Neural cell (in vitro differentiated cells): ENCODE results near the gene TSPAN19. TPM values are rescaled to one million over a fixed set of nuclear protein-coding genes. Genes with fewer than 3 reads are reported as not detected.
A peak's percentile ranks its signal among the peaks of the same experiment; 100 is the strongest.

ENCODE experiments used
- H2AFZ ChIP-seq: fragments of 200-600, 300-800 bp; sonication (generic), shearing (Covaris generic); 2 replicates; pipeline ENCODE4 v1.6.0; 2014; ENCODE audit warnings: low read depth, mild to moderate bottlenecking, antibody characterized with exemption, low read length, moderate library complexity
- H3F3A ChIP-seq: fragments of 200-600 bp; shearing (Covaris generic); 2 replicates; pipeline ENCODE4 v1.6.1; 2016; ENCODE audit warnings: mild to moderate bottlenecking, moderate library complexity, mixed read lengths, antibody characterized with exemption, low read length; ENCODE audit not compliant: insufficient read depth, poor library complexity, severe bottlenecking
- H3K27ac ChIP-seq: fragments of 200-600, 300-800 bp; sonication (generic), shearing (Covaris generic); 2 replicates; pipeline ENCODE4 v1.5.1; 2014; ENCODE audit warnings: mild to moderate bottlenecking, low read length, moderate library complexity
- H3K27me3 ChIP-seq: fragments of 300-800, 200-600 bp; sonication (generic), shearing (Covaris generic); 2 replicates; pipeline ENCODE4 v1.6.0; 2014; ENCODE audit warnings: mild to moderate bottlenecking, low read depth, low read length, moderate library complexity; ENCODE audit not compliant: insufficient read depth
- H3K36me3 ChIP-seq: fragments of 300-800, 200-600 bp; sonication (generic), shearing (Covaris generic); 2 replicates; pipeline ENCODE4 v1.5.1; 2014; ENCODE audit warnings: mild to moderate bottlenecking, antibody characterized with exemption, low read length, moderate library complexity; ENCODE audit not compliant: insufficient read depth
- H3K4me2 ChIP-seq: fragments of 300-800, 200-600 bp; sonication (generic), shearing (Covaris generic); 2 replicates; pipeline ENCODE4 v1.6.0; 2014; ENCODE audit warnings: mild to moderate bottlenecking, low read length
- H3K4me3 ChIP-seq: fragments of 300-800, 200-600 bp; sonication (generic), shearing (Covaris generic); 2 replicates; pipeline ENCODE4 v1.5.1; 2014; ENCODE audit warnings: mild to moderate bottlenecking, low read length, moderate library complexity
- H3K79me2 ChIP-seq: fragments of 200-600 bp; shearing (Covaris generic); replicated peaks from 2 replicates; pipeline ENCODE4 v1.6.0; 2014; ENCODE audit warnings: mild to moderate bottlenecking, low read length, moderate library complexity; ENCODE audit not compliant: insufficient read depth
- H3K9ac ChIP-seq: fragments of 300-800, 200-600 bp; sonication (generic), shearing (Covaris generic); 2 replicates; pipeline ENCODE4 v1.6.1; 2016; ENCODE audit warnings: mild to moderate bottlenecking, low read length, mixed read lengths
- H3K9me2 ChIP-seq: fragments of 200-600 bp; shearing (Covaris generic); 2 replicates; pipeline ENCODE4 v1.6.1; 2016; ENCODE audit warnings: mild to moderate bottlenecking, low read length, mixed read lengths; ENCODE audit not compliant: insufficient read depth
- H3K9me3 ChIP-seq: fragments of 200-600, 300-800 bp; sonication (generic), shearing (Covaris generic); 2 replicates; pipeline ENCODE4 v1.6.1; 2016; ENCODE audit warnings: mild to moderate bottlenecking, mixed run types, low read length, moderate library complexity, mixed read lengths
- H4K20me1 ChIP-seq: fragments of 200-600 bp; shearing (Covaris generic); 2 replicates; pipeline ENCODE4 v1.6.1; 2016; ENCODE audit warnings: mild to moderate bottlenecking, mixed run types; ENCODE audit not compliant: insufficient read depth
- CTCF ChIP-seq: fragments of 450-650 bp; IDR thresholded peaks from 2 replicates; pipeline ENCODE4 v1.5.1; 2014; ENCODE audit warnings: antibody characterized with exemption, mild to moderate bottlenecking, moderate library complexity; ENCODE audit not compliant: poor library complexity, severe bottlenecking
- EP300 ChIP-seq: fragments of 450-650 bp; conservative IDR thresholded peaks from 2 replicates; pipeline ENCODE4 v1.6.1; 2014; ENCODE audit warnings: antibody characterized with exemption, mild to moderate bottlenecking, moderate library complexity; ENCODE audit not compliant: poor library complexity, severe bottlenecking
- EZH2 ChIP-seq: fragments of 200-600, 300-800 bp; shearing (Covaris generic), sonication (generic); IDR thresholded peaks from 2 replicates; pipeline ENCODE4 v1.6.1; 2014; ENCODE audit warnings: antibody characterized with exemption, low read length, borderline replicate concordance, mild to moderate bottlenecking; ENCODE audit not compliant: insufficient read depth, poor library complexity, severe bottlenecking
- MXI1 ChIP-seq: fragments of 450-650 bp; conservative IDR thresholded peaks from 2 replicates; pipeline ENCODE4 v1.6.1; 2014; ENCODE audit warnings: antibody characterized with exemption, mild to moderate bottlenecking; ENCODE audit not compliant: poor library complexity, severe bottlenecking
- POLR2AphosphoS5 ChIP-seq: IDR thresholded peaks from 2 replicates; pipeline ENCODE4 v1.6.1; 2012
- RAD21 ChIP-seq: fragments of 450-650 bp; conservative IDR thresholded peaks from 2 replicates; pipeline ENCODE4 v1.6.1; 2014; ENCODE audit warnings: antibody characterized with exemption, mild to moderate bottlenecking, moderate library complexity
- REST ChIP-seq: IDR thresholded peaks from 2 replicates; pipeline ENCODE4 v1.6.1; 2012; ENCODE audit warnings: borderline replicate concordance
- SMC3 ChIP-seq: fragments of 450-650 bp; conservative IDR thresholded peaks from 2 replicates; pipeline ENCODE4 v1.6.1; 2014; ENCODE audit warnings: antibody characterized with exemption, mild to moderate bottlenecking, moderate library complexity; ENCODE audit not compliant: poor library complexity
- TAF1 ChIP-seq: IDR thresholded peaks from 2 replicates; pipeline ENCODE4 v1.6.1; 2012; ENCODE audit warnings: low read depth
- polyA plus RNA-seq: library from polyadenylated mRNA; depleted of rRNA; stranded (reverse); fragments of >200 nt; gene quantifications from 2 replicates; pipeline ENCODE4 v1.2.3, GENCODE V29; 2014

The TSPAN19 gene
- polyA plus RNA-seq, 1 donor from 2014 or later, result 3.5 TPM

- Histone ChIP-seq H3K4me2 (peak overlapping the region; percentile 82), H3K27ac (peak overlapping the region; percentile 65), H3K36me3 (no peaks in the 10 kb centered on the region), H3K27me3 (no peaks in the 10 kb centered on the region), H3K9me3 (no peaks in the 10 kb centered on the region), H3K4me3 (peak overlapping the region; percentile 73), H2AFZ (peak overlapping the region; percentile 67), H3F3A (no peaks in the 10 kb centered on the region), H3K9ac (peak overlapping the region; percentile 64), H3K9me2 (no peaks in the 10 kb centered on the region), H4K20me1 (no peaks in the 10 kb centered on the region), H3K79me2 (no peaks in the 10 kb centered on the region)
- TF ChIP-seq SMC3 (no peak), POLR2AphosphoS5 (no peak), MXI1 (no peak), TAF1 (no peak), RAD21 (no peak), EZH2 (no peak), CTCF (no peak), REST (no peak), EP300 (no peak)
Measured at GRCh38 chr12:85036733-85037132, 656 bp upstream of the TSPAN19 start.

GRCh38 chr12:85029456-85029855, 6.6 kb downstream of the TSPAN19 start:
- Histone ChIP-seq H3K9me2 (no peaks in the 10 kb centered on the region), H3K27ac (no peak overlapping the region), H3K4me3 (no peak overlapping the region), H3K9ac (no peak overlapping the region), H3F3A (no peaks in the 10 kb centered on the region), H3K4me2 (no peak overlapping the region), H3K27me3 (no peaks in the 10 kb centered on the region), H3K79me2 (no peaks in the 10 kb centered on the region), H4K20me1 (no peaks in the 10 kb centered on the region), H3K36me3 (no peaks in the 10 kb centered on the region), H3K9me3 (no peaks in the 10 kb centered on the region), H2AFZ (no peak overlapping the region)
- TF ChIP-seq POLR2AphosphoS5 (no peak), MXI1 (no peak), REST (no peak), SMC3 (peak; percentile 90), TAF1 (no peak), EZH2 (no peak), RAD21 (peak; percentile 83), CTCF (peak; percentile 78), EP300 (no peak)
